Endothelial cell (in vitro differentiated cells): ENCODE results near the gene PIGBOS1. TPM values are rescaled to one million over a fixed set of nuclear protein-coding genes. Genes with fewer than 3 reads are reported as not detected.
"Not testable (repeated sequence)": the region's sequence is repeated elsewhere in the genome, so short reads cannot be mapped to it uniquely, and the experiment has no call there.

Source experiments
- DNase-seq: peaks from one replicate; pipeline ENCODE4 v3.0.0; 2021; ENCODE audit warnings: low spot score
- H3K27ac Mint-ChIP-seq: one replicate; pipeline ENCODE4 v1.8.0; 2021; ENCODE audit warnings: mixed read lengths, inconsistent platforms; ENCODE audit not compliant: unreplicated experiment
- H3K27me3 Mint-ChIP-seq: one replicate; pipeline ENCODE4 v1.8.0; 2021; ENCODE audit warnings: mild to moderate bottlenecking, moderate library complexity, mixed read lengths, inconsistent platforms; ENCODE audit not compliant: unreplicated experiment
- H3K36me3 Mint-ChIP-seq: one replicate; pipeline ENCODE4 v1.8.0; 2021; ENCODE audit warnings: mild to moderate bottlenecking, low read depth, mixed read lengths, inconsistent platforms; ENCODE audit not compliant: unreplicated experiment
- H3K4me1 Mint-ChIP-seq: one replicate; pipeline ENCODE4 v1.8.0; 2021; ENCODE audit warnings: mild to moderate bottlenecking, mixed read lengths, inconsistent platforms; ENCODE audit not compliant: unreplicated experiment
- H3K4me3 Mint-ChIP-seq: one replicate; pipeline ENCODE4 v1.8.0; 2021; ENCODE audit warnings: mild to moderate bottlenecking, mixed read lengths, inconsistent platforms; ENCODE audit not compliant: unreplicated experiment
- H3K9me3 Mint-ChIP-seq: one replicate; pipeline ENCODE4 v1.8.0; 2021; ENCODE audit warnings: mixed read lengths, inconsistent platforms; ENCODE audit not compliant: unreplicated experiment
- total RNA-seq: library from RNA; stranded (reverse); fragmentation: NEBNext Ultra II Directional; extraction: Animal tissue kit (Norgen Biotek cat#: 25700); gene quantifications from one replicate; pipeline ENCODE4 v1.2.1, GENCODE V29; 2021; ENCODE audit not compliant: unreplicated experiment
- TF ChIP-seq, protein P1 (sequence below): fragments of 200-600 bp; sonication (generic); IDR thresholded peaks from one replicate; pipeline ENCODE4 v1.5.0; 2021; ENCODE audit warnings: antibody characterized with exemption; ENCODE audit not compliant: unreplicated experiment

Gene PIGBOS1
- total RNA-seq, 1 donor from 2014 or later: 15.4 TPM

DNA sequence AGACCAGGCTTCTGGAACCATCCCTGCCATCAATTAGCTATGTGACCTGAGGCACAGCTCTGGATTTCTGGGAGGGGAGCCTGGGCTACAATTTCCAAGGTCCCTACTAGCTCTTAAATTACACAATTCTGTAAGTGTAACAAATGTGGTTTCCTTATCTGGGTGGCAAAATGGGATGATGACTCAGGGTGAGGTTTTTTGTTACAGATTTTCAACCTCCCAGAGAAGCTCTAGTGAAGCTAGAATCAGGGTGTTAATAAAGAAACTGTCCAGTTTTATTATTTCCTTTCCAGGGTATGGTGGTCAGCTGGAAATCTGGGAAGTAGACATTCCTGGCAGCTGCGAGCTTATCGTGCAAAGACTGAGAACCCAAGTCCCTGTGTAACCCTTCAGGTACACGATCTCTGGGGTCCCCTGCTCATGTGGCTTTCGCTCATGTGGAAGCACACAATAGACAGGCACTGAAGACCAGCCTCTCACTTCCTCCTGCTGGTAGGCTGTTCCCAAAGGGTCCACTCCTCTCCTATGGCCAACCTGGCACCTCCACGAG, 36.6 kb downstream of the PIGBOS1 start:
- H3K36me3 Mint-ChIP-seq: no peaks in the 10 kb centered on the region

DNA sequence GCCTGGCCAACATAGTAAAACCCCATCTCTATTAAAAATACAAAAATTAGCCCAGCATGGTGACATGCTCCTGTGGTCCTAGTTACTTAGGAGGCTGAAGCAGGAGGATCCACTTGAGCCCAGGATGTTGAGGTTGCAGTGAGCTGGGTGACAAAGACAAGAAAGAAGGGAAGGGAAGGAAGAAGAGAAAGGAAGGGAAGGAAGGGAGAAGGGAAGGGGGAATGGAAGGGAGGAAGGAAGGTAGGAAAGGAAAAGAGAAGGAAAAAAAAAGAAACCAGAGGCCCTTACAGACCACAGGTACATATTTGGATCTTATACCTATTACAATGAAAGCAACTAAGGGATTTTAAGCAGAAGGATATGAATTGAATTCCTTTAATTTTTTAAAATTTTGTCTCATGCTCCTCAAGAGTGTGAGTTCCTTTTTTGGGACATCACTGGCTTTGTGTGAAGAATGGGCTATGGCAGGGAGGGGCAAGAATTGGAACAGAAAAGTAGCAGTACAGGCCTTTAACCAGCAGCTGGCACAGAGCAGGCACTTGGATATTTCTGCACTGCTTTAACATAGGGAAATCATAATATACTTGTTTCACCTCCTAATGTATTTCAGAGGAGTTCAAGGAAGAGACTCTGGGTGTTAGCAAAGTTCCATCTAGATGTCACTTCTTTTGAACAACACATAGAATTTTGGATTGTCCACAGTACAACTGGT, 37.2 kb downstream of the PIGBOS1 start:
- Mint-ChIP-seq H3K9me3 (no peaks in the 10 kb centered on the region), H3K27ac (peak overlapping the region; percentile 43), H3K4me1 (peaks cover 26% of the 10 kb centered on the region), H3K4me3 (no peak overlapping the region), H3K27me3 (no peaks in the 10 kb centered on the region), H3K36me3 (no peaks in the 10 kb centered on the region)
- no peak for DNase-seq
- TF ChIP-seq, protein P1, sequence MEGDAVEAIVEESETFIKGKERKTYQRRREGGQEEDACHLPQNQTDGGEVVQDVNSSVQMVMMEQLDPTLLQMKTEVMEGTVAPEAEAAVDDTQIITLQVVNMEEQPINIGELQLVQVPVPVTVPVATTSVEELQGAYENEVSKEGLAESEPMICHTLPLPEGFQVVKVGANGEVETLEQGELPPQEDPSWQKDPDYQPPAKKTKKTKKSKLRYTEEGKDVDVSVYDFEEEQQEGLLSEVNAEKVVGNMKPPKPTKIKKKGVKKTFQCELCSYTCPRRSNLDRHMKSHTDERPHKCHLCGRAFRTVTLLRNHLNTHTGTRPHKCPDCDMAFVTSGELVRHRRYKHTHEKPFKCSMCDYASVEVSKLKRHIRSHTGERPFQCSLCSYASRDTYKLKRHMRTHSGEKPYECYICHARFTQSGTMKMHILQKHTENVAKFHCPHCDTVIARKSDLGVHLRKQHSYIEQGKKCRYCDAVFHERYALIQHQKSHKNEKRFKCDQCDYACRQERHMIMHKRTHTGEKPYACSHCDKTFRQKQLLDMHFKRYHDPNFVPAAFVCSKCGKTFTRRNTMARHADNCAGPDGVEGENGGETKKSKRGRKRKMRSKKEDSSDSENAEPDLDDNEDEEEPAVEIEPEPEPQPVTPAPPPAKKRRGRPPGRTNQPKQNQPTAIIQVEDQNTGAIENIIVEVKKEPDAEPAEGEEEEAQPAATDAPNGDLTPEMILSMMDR: no peak

More for the DNA sequence above, 36.6 kb downstream of the PIGBOS1 start:
- Mint-ChIP-seq H3K27me3 (no peaks in the 10 kb centered on the region), H3K4me3 (no peak overlapping the region), H3K9me3 (no peaks in the 10 kb centered on the region), H3K4me1 (peaks cover 21% of the 10 kb centered on the region), H3K27ac (no peak overlapping the region)
- TF ChIP-seq, protein P1: no peak
- DNase-seq: no peak

DNA sequence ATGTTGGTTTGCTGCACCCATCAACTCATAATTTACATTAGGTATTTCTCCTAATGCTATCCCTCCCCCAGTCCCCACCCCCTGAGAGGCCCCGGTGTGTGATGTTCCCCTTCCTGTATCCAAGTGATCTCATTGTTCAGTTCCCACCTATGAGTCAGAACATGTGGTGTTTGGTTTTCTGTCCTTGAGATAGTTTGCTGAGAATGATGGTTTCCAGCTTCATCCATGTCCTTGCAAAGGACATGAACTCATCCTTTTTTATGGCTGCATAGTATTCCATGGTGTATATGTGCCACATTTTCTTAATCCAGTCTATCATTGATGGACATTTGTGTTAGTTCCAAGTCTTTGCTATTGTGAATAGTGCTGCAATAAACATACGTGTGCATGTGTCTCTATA, 38.3 kb downstream of the PIGBOS1 start:
- not testable (repeated sequence) for H3K36me3 Mint-ChIP-seq, H3K27ac Mint-ChIP-seq, DNase-seq, H3K27me3 Mint-ChIP-seq, H3K9me3 Mint-ChIP-seq, H3K4me3 Mint-ChIP-seq
- H3K4me1 Mint-ChIP-seq: peaks cover 26% of the 10 kb centered on the region

DNA sequence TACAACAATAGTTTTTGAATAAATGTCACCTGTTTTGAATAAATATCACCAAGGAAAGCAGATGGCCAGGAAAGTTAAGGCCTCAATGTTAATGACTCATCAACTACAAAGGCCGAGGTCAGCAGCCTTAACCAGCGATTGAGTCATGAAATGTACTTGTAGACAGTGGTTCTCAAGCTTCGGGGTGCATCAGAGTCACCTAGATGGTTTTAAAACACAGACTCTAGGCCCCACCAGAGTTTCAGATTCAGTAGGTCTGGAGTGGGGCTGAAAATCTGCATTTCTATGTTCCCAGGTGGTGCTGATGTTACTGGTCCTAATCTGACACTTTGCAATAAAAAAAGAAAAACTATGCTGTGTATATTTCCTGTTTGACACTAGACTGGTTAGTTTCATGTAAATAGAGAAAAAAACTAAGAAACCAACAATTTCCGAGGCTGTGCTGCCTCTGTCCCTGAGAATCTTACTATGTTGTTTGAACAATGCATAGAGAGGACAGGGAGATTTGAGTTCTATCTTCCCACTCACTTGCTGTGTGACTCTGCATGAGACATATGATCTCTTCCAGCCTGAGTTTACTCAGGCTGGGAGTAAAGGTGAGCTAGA, 39.1 kb downstream of the PIGBOS1 start:
- H3K9me3 Mint-ChIP-seq: no peaks in the 10 kb centered on the region
- DNase-seq: no peak
- H3K4me1 Mint-ChIP-seq: peaks cover 21% of the 10 kb centered on the region
- no peaks in the 10 kb centered on the region for H3K36me3 Mint-ChIP-seq
- TF ChIP-seq, protein P1: no peak
- H3K27ac Mint-ChIP-seq: no peak overlapping the region
- no peak overlapping the region for H3K4me3 Mint-ChIP-seq
- H3K27me3 Mint-ChIP-seq: no peaks in the 10 kb centered on the region

DNA sequence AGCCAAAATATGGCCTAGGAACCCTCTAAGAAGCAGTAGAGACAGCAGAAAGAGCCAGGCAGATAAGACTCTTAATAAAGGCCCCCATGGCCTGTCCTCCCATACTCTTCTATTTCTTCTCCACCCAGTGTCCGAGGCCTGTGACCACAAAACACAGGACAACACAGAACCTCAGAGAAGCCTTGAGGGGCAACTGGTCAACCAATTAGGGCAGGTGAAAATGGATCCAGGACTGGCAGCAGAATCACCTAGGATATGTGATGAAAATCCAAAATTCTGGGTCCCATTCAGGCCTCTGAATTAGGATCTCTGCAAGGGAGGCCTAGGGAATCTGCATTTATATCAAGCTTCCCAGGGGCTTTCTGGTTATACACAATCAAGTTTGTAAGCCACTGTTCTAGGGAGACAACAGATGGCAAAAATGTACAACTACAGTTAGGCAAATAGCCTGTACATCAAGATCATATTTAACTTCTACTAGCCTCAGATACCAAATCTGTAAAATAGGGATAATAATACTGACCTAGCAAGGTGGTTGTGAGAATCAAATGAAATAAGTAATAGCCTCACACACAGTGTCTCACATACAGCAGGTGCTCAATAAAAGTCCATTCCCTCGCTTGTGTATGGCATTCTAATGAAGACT, 39.7 kb downstream of the PIGBOS1 start:
- Mint-ChIP-seq H3K4me1 (peaks cover 21% of the 10 kb centered on the region), H3K27me3 (no peaks in the 10 kb centered on the region), H3K4me3 (no peak overlapping the region), H3K9me3 (no peaks in the 10 kb centered on the region), H3K36me3 (no peaks in the 10 kb centered on the region), H3K27ac (no peak overlapping the region)
- no peak for DNase-seq
- TF ChIP-seq, protein P1: no peak
